Activated naive CD8-positive, alpha-beta T cell treated with anti-CD3 and anti-CD28 coated beads, Interleukin-2, amount 50 U/mL, for 24 hours (primary cell): Measurements from ENCODE around the gene PURA.
A peak's percentile ranks its signal among the peaks of the same experiment; 100 is the strongest.

ENCODE experiments used
- ATAC-seq: fragments of 150-1000 bp; cut with Tn5 transposase; one replicate; pipeline ENCODE4 v1.10.0; 2021
- DNase-seq: peaks from one replicate; pipeline ENCODE4 v3.0.0; 2021
- H3K27ac Mint-ChIP-seq: one replicate; pipeline ENCODE4 v1.8.0; 2021; ENCODE audit warnings: mild to moderate bottlenecking, mixed read lengths
- H3K27me3 Mint-ChIP-seq: one replicate; pipeline ENCODE4 v1.8.0; 2021; ENCODE audit warnings: mixed read lengths
- H3K36me3 Mint-ChIP-seq: one replicate; pipeline ENCODE4 v1.8.0; 2021; ENCODE audit warnings: low read depth, mixed read lengths
- H3K4me1 Mint-ChIP-seq: one replicate; pipeline ENCODE4 v1.8.0; 2021; ENCODE audit warnings: mixed read lengths
- H3K4me3 Mint-ChIP-seq: one replicate; pipeline ENCODE4 v1.8.0; 2021; ENCODE audit warnings: mild to moderate bottlenecking, moderate library complexity, mixed read lengths
- H3K9me3 Mint-ChIP-seq: one replicate; pipeline ENCODE4 v1.8.0; 2021; ENCODE audit warnings: mixed read lengths

PURA gene

GRCh38 chr5:140106101-140106500 lies 7.8 kb upstream of the PURA start:
- H3K9me3 Mint-ChIP-seq, result no peaks in the 10 kb centered on the region
- peaks cover 41% of the 10 kb centered on the region for H3K4me1 Mint-ChIP-seq
- no peak overlapping the region for H3K27ac Mint-ChIP-seq
- no peak for DNase-seq
- no peak for ATAC-seq
- H3K4me3 Mint-ChIP-seq, result peak overlapping the region; percentile 93
- H3K27me3 Mint-ChIP-seq, result peaks cover 6% of the 10 kb centered on the region
- no peaks in the 10 kb centered on the region for H3K36me3 Mint-ChIP-seq

- no peak for ATAC-seq
Measured at GRCh38 chr5:140106805-140107311, 7.1 kb upstream of the PURA start.

GRCh38 chr5:140107312-140108092 lies 6.4 kb upstream of the PURA start:
- peak overlapping the region; percentile 93 for H3K4me3 Mint-ChIP-seq
- H3K36me3 Mint-ChIP-seq, result no peaks in the 10 kb centered on the region
- peaks cover 52% of the 10 kb centered on the region for H3K4me1 Mint-ChIP-seq
- peak; percentile 94 for ATAC-seq
- peak; percentile 92 for DNase-seq
- peak overlapping the region; percentile 88 for H3K27ac Mint-ChIP-seq
- peaks cover 7% of the 10 kb centered on the region for H3K27me3 Mint-ChIP-seq
- H3K9me3 Mint-ChIP-seq, result no peaks in the 10 kb centered on the region

More at GRCh38 chr5:140106805-140107311, 7.1 kb upstream of the PURA start:
- Mint-ChIP-seq H3K9me3 (no peaks in the 10 kb centered on the region), H3K27me3 (peaks cover 7% of the 10 kb centered on the region), H3K36me3 (no peaks in the 10 kb centered on the region), H3K4me1 (peaks cover 45% of the 10 kb centered on the region), H3K4me3 (peak overlapping the region; percentile 93), H3K27ac (peak overlapping the region; percentile 88)
- DNase-seq, result no peak

DNA sequence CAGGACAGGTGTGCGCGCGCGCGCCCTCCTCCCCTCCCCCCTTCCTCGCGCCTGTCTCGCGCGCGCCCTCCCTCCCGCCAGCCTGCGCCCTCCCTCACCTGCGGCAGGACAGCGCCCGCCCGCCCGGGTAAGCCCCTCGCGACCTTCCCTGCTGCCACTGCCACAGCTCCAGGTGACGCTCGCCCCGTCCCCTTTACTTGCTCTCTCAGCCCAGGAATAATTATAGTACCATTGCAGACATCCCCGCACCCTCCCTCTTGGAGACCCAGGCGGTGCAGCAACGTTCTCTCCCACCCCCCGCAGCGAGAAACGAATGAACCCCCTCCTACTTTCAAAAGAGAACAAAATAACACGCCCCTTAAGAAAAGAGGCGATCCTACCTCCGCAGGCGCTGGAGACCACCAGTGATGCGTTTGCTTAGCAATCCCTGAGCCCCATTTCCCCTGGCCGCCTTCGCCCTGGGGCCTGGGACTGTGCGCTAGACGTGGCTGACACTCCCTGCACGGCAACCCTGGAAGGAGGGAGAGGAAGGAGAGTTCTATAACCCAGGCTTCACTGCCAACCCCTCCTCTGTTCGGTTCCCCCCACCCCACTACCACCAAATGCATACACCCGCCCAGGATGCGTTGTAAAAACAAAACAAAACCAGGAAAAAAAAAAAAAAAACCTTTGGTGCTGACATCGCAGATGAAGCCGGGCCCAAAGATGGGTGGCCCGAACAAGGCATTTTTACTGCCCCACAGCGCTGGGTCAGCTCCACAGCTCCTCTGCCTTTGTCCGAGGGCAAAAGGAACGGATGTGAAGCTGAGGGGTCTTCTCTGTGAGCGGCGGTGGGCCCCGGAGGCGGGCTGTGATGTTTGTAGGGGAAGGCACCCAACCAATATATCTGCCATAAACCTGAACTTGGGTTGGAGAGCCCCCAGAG lies 5.6 kb upstream of the PURA start:
- peak overlapping the region; percentile 85 for H3K27ac Mint-ChIP-seq
- DNase-seq, result peak; percentile 26
- peaks cover 7% of the 10 kb centered on the region for H3K27me3 Mint-ChIP-seq
- H3K4me3 Mint-ChIP-seq, result peak overlapping the region; percentile 93
- H3K9me3 Mint-ChIP-seq, result no peaks in the 10 kb centered on the region
- no peaks in the 10 kb centered on the region for H3K36me3 Mint-ChIP-seq
- no peak for ATAC-seq
- peaks cover 59% of the 10 kb centered on the region for H3K4me1 Mint-ChIP-seq

GRCh38 chr5:140109018-140109758 lies 4.7 kb upstream of the PURA start:
- H3K27me3 Mint-ChIP-seq, result peaks cover 7% of the 10 kb centered on the region
- no peaks in the 10 kb centered on the region for H3K36me3 Mint-ChIP-seq
- H3K9me3 Mint-ChIP-seq, result no peaks in the 10 kb centered on the region
- ATAC-seq (no peak), DNase-seq (peak; percentile 12)
- H3K4me3 Mint-ChIP-seq, result peak overlapping the region; percentile 93
- peak overlapping the region; percentile 26 for H3K27ac Mint-ChIP-seq
- peaks cover 61% of the 10 kb centered on the region for H3K4me1 Mint-ChIP-seq

DNA sequence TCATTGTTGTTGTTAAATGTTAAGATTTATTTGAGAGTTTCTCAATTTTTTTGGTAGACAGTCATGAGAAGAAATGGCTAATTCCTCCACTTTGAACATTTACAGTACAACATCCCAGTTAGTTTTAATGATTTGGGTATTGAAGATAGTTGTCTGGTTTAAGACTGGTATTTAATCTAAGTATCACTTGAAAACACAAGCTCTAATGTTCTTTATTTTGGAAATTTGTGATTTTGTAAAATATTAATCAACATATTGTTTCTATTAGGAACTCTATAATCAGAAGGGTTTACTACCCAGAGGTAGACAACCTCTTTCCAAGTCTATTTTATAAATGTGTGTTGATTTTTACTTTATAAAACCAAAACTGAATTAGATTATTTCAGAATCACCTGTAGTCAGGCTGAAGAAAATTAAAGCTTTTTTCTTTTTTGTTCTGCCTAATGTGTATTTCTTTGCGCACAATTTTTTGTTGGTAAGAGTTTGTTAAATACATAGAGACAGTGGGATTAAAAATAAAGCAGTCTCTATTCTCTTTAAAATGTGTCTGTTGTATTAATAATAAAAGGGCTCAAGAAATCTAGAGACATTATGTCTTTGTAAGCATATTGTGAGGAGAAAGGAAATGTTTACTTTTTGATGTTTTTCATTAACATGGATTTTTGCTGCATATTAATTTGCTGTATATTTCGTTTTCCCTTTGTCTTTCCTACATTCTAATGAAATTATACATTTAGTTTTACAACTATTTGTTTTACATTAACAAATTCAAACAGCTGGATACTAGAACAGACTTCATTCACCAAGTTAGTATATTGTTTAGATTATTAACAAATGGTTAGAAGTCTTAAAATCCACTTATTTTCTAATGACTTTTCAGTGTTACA lies 3.9 kb upstream of the PURA start:
- no peak for DNase-seq
- Mint-ChIP-seq H3K9me3 (no peaks in the 10 kb centered on the region), H3K36me3 (peaks cover 3% of the 10 kb centered on the region), H3K27ac (no peak overlapping the region), H3K27me3 (peaks cover 7% of the 10 kb centered on the region), H3K4me3 (peak overlapping the region; percentile 93), H3K4me1 (peaks cover 64% of the 10 kb centered on the region)
- ATAC-seq, result no peak

- Mint-ChIP-seq H3K27me3 (peaks cover 7% of the 10 kb centered on the region), H3K36me3 (peaks cover 3% of the 10 kb centered on the region), H3K4me3 (no peak overlapping the region), H3K27ac (no peak overlapping the region), H3K4me1 (peaks cover 69% of the 10 kb centered on the region), H3K9me3 (no peaks in the 10 kb centered on the region)
- no peak for ATAC-seq
- DNase-seq, result no peak
Measured at GRCh38 chr5:140110646-140110957, 3.3 kb upstream of the PURA start.

DNA sequence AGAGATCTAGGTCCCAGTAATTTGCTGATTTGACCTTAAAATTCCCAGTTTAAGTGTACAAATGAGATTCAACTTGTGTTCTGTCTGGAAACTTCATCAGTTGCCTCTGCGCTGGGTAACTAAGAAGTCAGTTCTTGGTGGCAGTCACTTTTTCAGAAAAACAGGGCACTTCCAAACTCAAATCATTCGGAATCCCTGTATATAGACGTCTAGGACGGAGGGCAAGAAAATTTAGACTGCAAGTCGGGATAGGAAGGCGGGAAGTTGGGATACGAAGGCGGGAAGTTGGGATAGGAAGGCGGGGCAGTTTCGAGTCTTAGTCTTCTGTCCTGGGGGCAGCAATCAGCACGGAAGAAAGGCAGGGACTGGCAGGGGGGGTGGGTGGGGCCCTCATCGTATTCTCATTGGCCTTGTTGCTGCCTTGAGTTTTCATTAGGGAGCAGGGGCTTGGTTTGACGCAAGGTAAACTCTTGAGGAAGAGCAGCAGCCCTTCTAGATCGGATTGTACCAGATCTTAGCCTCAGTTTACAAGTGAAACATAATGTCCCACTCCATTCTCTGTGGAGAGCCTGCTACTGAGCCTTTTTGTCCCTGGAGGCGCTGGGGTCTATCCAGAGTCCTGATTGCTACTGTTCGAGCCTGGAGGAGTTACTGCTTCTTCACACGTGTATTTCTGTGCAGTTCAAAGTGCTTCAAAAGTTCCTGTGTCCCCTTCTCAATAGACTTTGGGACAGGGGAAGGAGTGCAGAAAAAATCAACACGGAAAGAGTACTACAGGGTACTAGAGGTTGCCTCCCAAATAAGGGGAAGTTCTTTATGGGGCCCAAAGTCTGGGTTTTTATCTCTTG lies 2.7 kb upstream of the PURA start:
- peaks cover 7% of the 10 kb centered on the region for H3K27me3 Mint-ChIP-seq
- DNase-seq (no peak), ATAC-seq (no peak)
- peaks cover 72% of the 10 kb centered on the region for H3K4me1 Mint-ChIP-seq
- no peaks in the 10 kb centered on the region for H3K9me3 Mint-ChIP-seq
- no peak overlapping the region for H3K4me3 Mint-ChIP-seq
- H3K27ac Mint-ChIP-seq, result no peak overlapping the region
- peaks cover 3% of the 10 kb centered on the region for H3K36me3 Mint-ChIP-seq

GRCh38 chr5:140111859-140112551 lies 1.9 kb upstream of the PURA start:
- H3K27ac Mint-ChIP-seq, result no peak overlapping the region
- DNase-seq (no peak), ATAC-seq (no peak)

DNA sequence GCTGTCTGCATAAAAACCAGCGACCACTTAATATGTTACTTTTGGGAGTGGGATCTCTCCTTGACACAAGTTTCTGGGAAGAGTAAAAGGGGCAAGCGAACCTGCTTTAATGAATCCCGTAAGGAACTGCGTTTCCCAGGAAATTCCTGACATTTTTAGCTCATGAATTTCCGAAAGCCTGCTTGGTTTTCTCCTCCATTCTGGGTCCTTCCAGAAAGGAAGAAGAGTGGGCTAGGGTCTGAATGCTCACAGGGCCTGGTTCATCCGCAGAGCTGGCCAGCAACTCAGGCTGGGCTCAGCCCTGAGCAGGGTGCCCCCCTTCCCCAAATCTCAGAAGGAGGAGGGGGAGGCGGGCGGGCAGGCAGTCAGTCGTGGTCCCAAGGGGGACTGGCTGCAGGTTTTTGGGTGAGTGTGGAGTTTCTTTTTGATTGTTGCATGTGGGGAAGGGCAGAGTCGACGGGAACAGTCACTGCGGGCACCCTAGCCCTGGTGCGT lies 1.2 kb upstream of the PURA start:
- peaks cover 73% of the 10 kb centered on the region for H3K4me1 Mint-ChIP-seq
- peak overlapping the region; percentile 87 for H3K4me3 Mint-ChIP-seq
- H3K36me3 Mint-ChIP-seq, result peaks cover 3% of the 10 kb centered on the region
- ATAC-seq (peak; percentile 10), DNase-seq (no peak)
- peaks cover 7% of the 10 kb centered on the region for H3K27me3 Mint-ChIP-seq
- no peaks in the 10 kb centered on the region for H3K9me3 Mint-ChIP-seq
- no peak overlapping the region for H3K27ac Mint-ChIP-seq

More at GRCh38 chr5:140111859-140112551, 1.9 kb upstream of the PURA start:
- no peak overlapping the region for H3K4me3 Mint-ChIP-seq
- no peaks in the 10 kb centered on the region for H3K9me3 Mint-ChIP-seq
- peaks cover 7% of the 10 kb centered on the region for H3K27me3 Mint-ChIP-seq
- H3K4me1 Mint-ChIP-seq, result peaks cover 71% of the 10 kb centered on the region
- peaks cover 3% of the 10 kb centered on the region for H3K36me3 Mint-ChIP-seq

GRCh38 chr5:140113180-140113698 lies 670 bp upstream of the PURA start:
- H3K27me3 Mint-ChIP-seq, result peaks cover 7% of the 10 kb centered on the region
- peak overlapping the region; percentile 87 for H3K4me3 Mint-ChIP-seq
- no peaks in the 10 kb centered on the region for H3K9me3 Mint-ChIP-seq
- H3K27ac Mint-ChIP-seq, result peak overlapping the region; percentile 87
- ATAC-seq (peak; percentile 3), DNase-seq (peak; percentile 39)
- H3K4me1 Mint-ChIP-seq, result peaks cover 77% of the 10 kb centered on the region
- H3K36me3 Mint-ChIP-seq, result peaks cover 3% of the 10 kb centered on the region
